ENCODE measurements around the gene HSPA12B.

HSPA12B gene

DNA sequence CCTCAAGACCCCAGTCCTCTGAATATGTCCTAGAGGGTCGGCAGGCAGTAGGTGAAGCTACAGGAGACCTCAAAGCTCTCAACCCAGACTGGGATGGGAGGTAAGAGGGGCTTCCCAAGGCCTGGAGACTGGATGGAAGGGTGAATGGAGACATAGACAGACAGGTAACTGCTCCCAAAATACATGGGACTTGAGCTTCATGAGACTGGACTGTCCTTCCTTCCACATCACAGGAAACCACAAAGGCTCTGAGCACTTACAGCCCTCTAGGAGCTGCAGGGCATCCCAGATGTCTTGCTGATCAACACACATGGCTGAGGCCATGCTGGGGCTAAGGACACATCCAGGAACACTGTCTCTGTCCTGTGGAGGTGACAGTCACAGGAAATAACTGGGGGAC, 11.6 kb downstream of the HSPA12B start:
- no peak for TF ChIP-seq CTCF (conservative IDR thresholded peaks at IDR 0.05; ENCODE audit: low read depth, low read length)
- H3K4me3 ChIP-seq (ENCODE audit: low read length), result no peak overlapping the region
- no peak for DNase-seq (ENCODE audit: low read depth)

DNA sequence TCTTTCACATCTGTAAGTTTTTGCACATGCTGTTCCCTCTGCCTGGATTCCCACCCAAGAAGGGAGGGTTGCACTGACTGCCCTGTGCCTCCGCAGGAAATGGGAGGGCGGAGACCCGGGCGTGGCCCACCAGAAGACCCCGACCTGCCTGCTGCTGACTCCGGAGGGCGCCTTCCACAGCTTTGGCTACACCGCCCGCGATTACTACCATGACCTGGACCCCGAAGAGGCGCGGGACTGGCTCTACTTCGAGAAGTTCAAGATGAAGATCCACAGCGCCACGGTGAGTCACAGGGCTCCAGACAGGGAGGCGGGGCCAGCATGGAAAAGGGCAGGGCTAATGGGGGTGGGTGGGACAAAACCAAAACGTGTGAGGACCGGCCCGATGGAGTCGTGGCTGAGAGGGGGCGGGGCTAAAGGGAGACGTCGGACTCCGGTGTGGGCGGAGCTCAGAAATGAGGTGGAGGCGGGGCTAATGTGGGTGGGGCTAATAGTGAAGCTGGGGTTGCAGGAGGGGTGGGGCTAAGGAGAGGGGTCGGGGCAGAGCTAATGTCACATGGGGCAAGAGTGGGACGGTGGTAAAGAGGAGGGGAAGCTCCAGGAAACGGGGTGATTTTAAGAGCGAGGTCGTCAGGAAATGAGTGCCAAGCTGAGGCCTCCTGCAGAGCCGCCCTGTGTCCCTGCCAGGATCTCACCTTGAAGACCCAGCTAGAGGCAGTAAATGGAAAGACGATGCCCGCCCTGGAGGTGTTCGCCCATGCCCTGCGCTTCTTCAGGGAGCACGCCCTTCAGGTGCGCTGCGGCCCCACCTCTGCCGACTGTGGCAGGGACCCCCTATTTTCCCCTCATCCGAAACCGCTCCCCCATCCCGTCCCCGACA, 12.6 kb downstream of the HSPA12B start:
- H3K4me3 ChIP-seq (ENCODE audit: low read length), result peak overlapping the region; percentile 2
- peak; percentile 12 for DNase-seq (ENCODE audit: low read depth)
- no peak for TF ChIP-seq CTCF (conservative IDR thresholded peaks at IDR 0.05; ENCODE audit: low read depth, low read length)

- no peak for TF ChIP-seq CTCF (conservative IDR thresholded peaks at IDR 0.05; ENCODE audit: low read depth, low read length)
- no peak for DNase-seq (ENCODE audit: low read depth)
- H3K4me3 ChIP-seq (ENCODE audit: low read length), result no peak overlapping the region
Measured at GRCh38 chr20:3745686-3746173, 13.2 kb downstream of the HSPA12B start.

- no peak for DNase-seq (ENCODE audit: low read depth)
- H3K4me3 ChIP-seq (ENCODE audit: low read length), result no peak overlapping the region
- no peak for TF ChIP-seq CTCF (conservative IDR thresholded peaks at IDR 0.05; ENCODE audit: low read depth, low read length)
Measured at GRCh38 chr20:3747471-3747870, 15.0 kb downstream of the HSPA12B start.

GRCh38 chr20:3748073-3748472, 15.6 kb downstream of the HSPA12B start:
- no peak overlapping the region for H3K4me3 ChIP-seq (ENCODE audit: low read length)
- TF ChIP-seq CTCF (conservative IDR thresholded peaks at IDR 0.05; ENCODE audit: low read depth, low read length), result no peak
- no peak for DNase-seq (ENCODE audit: low read depth)

DNA sequence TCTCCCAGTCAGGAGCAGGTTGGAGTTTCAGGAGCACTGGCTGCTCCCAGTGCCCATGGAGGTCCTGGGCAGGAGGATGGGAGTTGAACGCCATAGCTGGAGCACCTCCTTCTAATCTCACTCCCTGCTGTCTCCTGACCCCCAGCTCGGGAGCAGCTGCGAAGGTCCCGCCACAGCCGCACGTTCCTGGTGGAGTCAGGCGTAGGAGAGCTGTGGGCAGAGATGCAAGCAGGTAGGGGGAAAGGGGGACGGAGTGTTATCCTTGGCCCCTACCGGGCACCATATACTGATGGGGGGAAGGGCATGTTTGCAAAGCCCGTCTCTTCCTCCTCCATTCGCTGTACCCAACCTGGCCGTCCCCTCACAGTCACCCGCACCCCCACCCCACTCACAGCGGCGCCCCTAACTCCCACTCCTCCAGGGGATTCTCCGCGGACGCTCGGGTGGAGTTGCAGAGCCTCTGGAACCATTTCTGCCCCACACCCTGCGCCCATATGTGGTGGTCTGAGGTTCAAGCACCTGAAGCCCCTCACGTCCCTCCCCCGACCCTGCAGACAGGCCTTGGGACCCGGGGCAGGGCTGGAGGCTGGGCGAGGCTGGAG, 16.7 kb downstream of the HSPA12B start:
- H3K4me3 ChIP-seq (ENCODE audit: low read length), result no peak overlapping the region
- no peak for DNase-seq (ENCODE audit: low read depth)
- no peak for TF ChIP-seq CTCF (conservative IDR thresholded peaks at IDR 0.05; ENCODE audit: low read depth, low read length)

Measured in retinal pigment epithelial cell (primary cell).